ENCODE results near the gene KIF1B.

DNA sequence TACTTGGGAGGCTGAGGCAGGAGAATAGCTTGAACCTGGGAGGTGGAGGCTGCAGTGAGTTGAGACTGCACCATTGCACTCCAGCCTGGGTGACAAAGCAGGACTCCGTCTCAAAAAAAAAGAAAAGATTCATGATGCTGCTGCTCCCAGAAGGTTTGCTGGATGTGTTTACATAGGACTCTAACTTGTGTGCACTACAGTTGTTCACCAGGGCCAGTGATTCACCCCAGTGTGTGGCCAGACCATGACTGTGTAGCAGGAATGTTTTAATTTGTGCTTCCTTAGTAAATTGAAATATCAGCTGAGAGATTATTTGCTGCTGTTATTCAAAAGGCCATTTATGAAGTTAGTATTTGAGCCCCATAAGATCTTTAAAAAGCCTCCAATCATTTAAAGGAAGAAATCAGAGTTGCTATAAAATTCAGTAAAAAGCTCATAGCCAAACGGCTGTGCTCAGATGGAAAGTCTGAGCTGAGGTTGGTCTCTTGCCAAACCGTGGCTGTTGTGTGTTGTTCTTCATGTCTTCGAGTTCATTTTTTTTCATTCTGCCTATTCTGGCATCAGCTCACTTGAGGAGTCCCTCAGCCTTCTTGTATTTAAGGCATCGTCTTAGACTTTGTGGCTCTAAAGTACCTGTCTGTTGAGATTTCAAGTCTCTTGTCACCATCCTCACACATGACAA is 170.4 kb downstream of the KIF1B start:
- TF ChIP-seq JUND (IDR thresholded peaks at IDR 0.05) = no peak
- TF ChIP-seq, protein P1, sequence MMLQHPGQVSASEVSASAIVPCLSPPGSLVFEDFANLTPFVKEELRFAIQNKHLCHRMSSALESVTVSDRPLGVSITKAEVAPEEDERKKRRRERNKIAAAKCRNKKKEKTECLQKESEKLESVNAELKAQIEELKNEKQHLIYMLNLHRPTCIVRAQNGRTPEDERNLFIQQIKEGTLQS (IDR thresholded peaks at IDR 0.05) = no peak
- TF ChIP-seq, protein P2, sequence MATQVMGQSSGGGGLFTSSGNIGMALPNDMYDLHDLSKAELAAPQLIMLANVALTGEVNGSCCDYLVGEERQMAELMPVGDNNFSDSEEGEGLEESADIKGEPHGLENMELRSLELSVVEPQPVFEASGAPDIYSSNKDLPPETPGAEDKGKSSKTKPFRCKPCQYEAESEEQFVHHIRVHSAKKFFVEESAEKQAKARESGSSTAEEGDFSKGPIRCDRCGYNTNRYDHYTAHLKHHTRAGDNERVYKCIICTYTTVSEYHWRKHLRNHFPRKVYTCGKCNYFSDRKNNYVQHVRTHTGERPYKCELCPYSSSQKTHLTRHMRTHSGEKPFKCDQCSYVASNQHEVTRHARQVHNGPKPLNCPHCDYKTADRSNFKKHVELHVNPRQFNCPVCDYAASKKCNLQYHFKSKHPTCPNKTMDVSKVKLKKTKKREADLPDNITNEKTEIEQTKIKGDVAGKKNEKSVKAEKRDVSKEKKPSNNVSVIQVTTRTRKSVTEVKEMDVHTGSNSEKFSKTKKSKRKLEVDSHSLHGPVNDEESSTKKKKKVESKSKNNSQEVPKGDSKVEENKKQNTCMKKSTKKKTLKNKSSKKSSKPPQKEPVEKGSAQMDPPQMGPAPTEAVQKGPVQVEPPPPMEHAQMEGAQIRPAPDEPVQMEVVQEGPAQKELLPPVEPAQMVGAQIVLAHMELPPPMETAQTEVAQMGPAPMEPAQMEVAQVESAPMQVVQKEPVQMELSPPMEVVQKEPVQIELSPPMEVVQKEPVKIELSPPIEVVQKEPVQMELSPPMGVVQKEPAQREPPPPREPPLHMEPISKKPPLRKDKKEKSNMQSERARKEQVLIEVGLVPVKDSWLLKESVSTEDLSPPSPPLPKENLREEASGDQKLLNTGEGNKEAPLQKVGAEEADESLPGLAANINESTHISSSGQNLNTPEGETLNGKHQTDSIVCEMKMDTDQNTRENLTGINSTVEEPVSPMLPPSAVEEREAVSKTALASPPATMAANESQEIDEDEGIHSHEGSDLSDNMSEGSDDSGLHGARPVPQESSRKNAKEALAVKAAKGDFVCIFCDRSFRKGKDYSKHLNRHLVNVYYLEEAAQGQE (IDR thresholded peaks at IDR 0.05) = no peak
- TF ChIP-seq, protein P3, sequence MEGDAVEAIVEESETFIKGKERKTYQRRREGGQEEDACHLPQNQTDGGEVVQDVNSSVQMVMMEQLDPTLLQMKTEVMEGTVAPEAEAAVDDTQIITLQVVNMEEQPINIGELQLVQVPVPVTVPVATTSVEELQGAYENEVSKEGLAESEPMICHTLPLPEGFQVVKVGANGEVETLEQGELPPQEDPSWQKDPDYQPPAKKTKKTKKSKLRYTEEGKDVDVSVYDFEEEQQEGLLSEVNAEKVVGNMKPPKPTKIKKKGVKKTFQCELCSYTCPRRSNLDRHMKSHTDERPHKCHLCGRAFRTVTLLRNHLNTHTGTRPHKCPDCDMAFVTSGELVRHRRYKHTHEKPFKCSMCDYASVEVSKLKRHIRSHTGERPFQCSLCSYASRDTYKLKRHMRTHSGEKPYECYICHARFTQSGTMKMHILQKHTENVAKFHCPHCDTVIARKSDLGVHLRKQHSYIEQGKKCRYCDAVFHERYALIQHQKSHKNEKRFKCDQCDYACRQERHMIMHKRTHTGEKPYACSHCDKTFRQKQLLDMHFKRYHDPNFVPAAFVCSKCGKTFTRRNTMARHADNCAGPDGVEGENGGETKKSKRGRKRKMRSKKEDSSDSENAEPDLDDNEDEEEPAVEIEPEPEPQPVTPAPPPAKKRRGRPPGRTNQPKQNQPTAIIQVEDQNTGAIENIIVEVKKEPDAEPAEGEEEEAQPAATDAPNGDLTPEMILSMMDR (IDR thresholded peaks at IDR 0.05; ENCODE audit: low read depth, low read length, missing input control) = no peak
- TF ChIP-seq GABPA (IDR thresholded peaks at IDR 0.05 in 1 of 2, conservative IDR thresholded peaks at IDR 0.05 in 1 of 2) = no peak
- TF ChIP-seq, protein P4, sequence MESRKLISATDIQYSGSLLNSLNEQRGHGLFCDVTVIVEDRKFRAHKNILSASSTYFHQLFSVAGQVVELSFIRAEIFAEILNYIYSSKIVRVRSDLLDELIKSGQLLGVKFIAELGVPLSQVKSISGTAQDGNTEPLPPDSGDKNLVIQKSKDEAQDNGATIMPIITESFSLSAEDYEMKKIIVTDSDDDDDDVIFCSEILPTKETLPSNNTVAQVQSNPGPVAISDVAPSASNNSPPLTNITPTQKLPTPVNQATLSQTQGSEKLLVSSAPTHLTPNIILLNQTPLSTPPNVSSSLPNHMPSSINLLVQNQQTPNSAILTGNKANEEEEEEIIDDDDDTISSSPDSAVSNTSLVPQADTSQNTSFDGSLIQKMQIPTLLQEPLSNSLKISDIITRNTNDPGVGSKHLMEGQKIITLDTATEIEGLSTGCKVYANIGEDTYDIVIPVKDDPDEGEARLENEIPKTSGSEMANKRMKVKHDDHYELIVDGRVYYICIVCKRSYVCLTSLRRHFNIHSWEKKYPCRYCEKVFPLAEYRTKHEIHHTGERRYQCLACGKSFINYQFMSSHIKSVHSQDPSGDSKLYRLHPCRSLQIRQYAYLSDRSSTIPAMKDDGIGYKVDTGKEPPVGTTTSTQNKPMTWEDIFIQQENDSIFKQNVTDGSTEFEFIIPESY (IDR thresholded peaks at IDR 0.05) = no peak
- no peak for TF ChIP-seq SP1 (IDR thresholded peaks at IDR 0.05)
- TF ChIP-seq RAD21 (IDR thresholded peaks at IDR 0.05) = no peak
- TF ChIP-seq, protein P5, sequence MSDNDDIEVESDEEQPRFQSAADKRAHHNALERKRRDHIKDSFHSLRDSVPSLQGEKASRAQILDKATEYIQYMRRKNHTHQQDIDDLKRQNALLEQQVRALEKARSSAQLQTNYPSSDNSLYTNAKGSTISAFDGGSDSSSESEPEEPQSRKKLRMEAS (IDR thresholded peaks at IDR 0.05) = no peak
- no peak for TF ChIP-seq FOXA1 (IDR thresholded peaks at IDR 0.05)
- no peak for TF ChIP-seq YY1 (IDR thresholded peaks at IDR 0.05)

All from liver (tissue), 3 donors.